GM18909 (cell line): ENCODE results near the gene SCNM1.
"Not testable (repeated sequence)": the region's sequence is repeated elsewhere in the genome, so short reads cannot be mapped to it uniquely, and the experiment has no call there.

Experiments used
- ATAC-seq: cut with Tn5 transposase; IDR thresholded peaks from one replicate; pipeline ENCODE4 v1.9.1; 2021; ENCODE audit warnings: mild to moderate bottlenecking; ENCODE audit not compliant: unreplicated experiment, poor library complexity

Gene SCNM1

GRCh38 chr1:151146412-151147131, 19.4 kb upstream of the SCNM1 start, which contains the start of gene SEMA6C:
Gene SEMA6C, minus strand, starts transcription at chr1:151146631. Its CDS starts 4,010 bp downstream, at chr1:151142621.
- ATAC-seq: peak; percentile 97

- no peak for ATAC-seq
Measured at GRCh38 chr1:151147132-151147503, 18.8 kb upstream of the SCNM1 start.

- no peak for ATAC-seq
Measured at GRCh38 chr1:151147665-151148064, 18.3 kb upstream of the SCNM1 start.

GRCh38 chr1:151156515-151156819, 9.5 kb upstream of the SCNM1 start, which contains the start of gene TNFAIP8L2:
Gene TNFAIP8L2, plus strand, starts transcription at chr1:151156649. Its CDS starts 2,049 bp downstream, at chr1:151158698.
- ATAC-seq: peak; percentile 75

GRCh38 chr1:151157067-151157531, 8.8 kb upstream of the SCNM1 start:
- no peak for ATAC-seq

- ATAC-seq: no peak
Measured at GRCh38 chr1:151158326-151158725, 7.6 kb upstream of the SCNM1 start.

GRCh38 chr1:151158751-151159251, 7.1 kb upstream of the SCNM1 start:
- ATAC-seq: no peak

GRCh38 chr1:151159373-151159772, 6.6 kb upstream of the SCNM1 start:
- ATAC-seq: no peak

- ATAC-seq: no peak
Measured at GRCh38 chr1:151164732-151165280, 1.1 kb upstream of the SCNM1 start.

- no peak for ATAC-seq
Measured at GRCh38 chr1:151165281-151165737, 635 bp upstream of the SCNM1 start.

GRCh38 chr1:151166505-151166956, 587 bp downstream of the SCNM1 start:
- ATAC-seq: no peak

- no peak for ATAC-seq
Measured at GRCh38 chr1:151167116-151167515, 1.2 kb downstream of the SCNM1 start.

GRCh38 chr1:151171190-151171589, 5.2 kb downstream of the SCNM1 start:
- no peak for ATAC-seq

- ATAC-seq: no peak
Measured at GRCh38 chr1:151175041-151175741, 9.2 kb downstream of the SCNM1 start.

GRCh38 chr1:151175863-151176262, 9.9 kb downstream of the SCNM1 start, which contains the start of gene TMOD4:
Gene TMOD4, minus strand, starts transcription at chr1:151175981. Its CDS starts 1,106 bp downstream, at chr1:151174875.
- no peak for ATAC-seq

- no peak for ATAC-seq
Measured at GRCh38 chr1:151176514-151177045, 10.6 kb downstream of the SCNM1 start.

GRCh38 chr1:151184211-151184610, 18.3 kb downstream of the SCNM1 start:
- ATAC-seq: no peak

- ATAC-seq: no peak
Measured at GRCh38 chr1:151187205-151187604, 21.3 kb downstream of the SCNM1 start.

- not testable (repeated sequence) for ATAC-seq
Measured at GRCh38 chr1:151188667-151189066, 22.7 kb downstream of the SCNM1 start.

GRCh38 chr1:151189637-151190445, 23.9 kb downstream of the SCNM1 start, which contains the start of gene VPS72:
Gene VPS72, minus strand, starts transcription at chr1:151190197. Its CDS starts 76 bp downstream, at chr1:151190121.
- ATAC-seq: peak; percentile 86
